Breast epithelium (tissue), 3 donors: Measurements from ENCODE around the gene CKS1B.

Source experiments
- CTCF ChIP-seq, 3 donors: fragments of 450-650 bp; IDR thresholded peaks; one replicate each; pipeline ENCODE4 v1.5.1; 2016 to 2017; ENCODE audit warnings: antibody characterized with exemption in 3 of 3, mild to moderate bottlenecking in 3 of 3, moderate library complexity in 3 of 3
- POLR2A ChIP-seq: fragments of 450-650 bp; IDR thresholded peaks from one replicate; pipeline ENCODE4 v1.6.1; 2016; ENCODE audit warnings: antibody characterized with exemption, mild to moderate bottlenecking, moderate library complexity
- POLR2AphosphoS5 ChIP-seq, 3 donors: sonication (generic); formaldehyde crosslinking; IDR thresholded peaks; one replicate each; pipeline ENCODE4 v1.6.1; 2017; ENCODE audit warnings: antibody characterized with exemption in 3 of 3

DNA sequence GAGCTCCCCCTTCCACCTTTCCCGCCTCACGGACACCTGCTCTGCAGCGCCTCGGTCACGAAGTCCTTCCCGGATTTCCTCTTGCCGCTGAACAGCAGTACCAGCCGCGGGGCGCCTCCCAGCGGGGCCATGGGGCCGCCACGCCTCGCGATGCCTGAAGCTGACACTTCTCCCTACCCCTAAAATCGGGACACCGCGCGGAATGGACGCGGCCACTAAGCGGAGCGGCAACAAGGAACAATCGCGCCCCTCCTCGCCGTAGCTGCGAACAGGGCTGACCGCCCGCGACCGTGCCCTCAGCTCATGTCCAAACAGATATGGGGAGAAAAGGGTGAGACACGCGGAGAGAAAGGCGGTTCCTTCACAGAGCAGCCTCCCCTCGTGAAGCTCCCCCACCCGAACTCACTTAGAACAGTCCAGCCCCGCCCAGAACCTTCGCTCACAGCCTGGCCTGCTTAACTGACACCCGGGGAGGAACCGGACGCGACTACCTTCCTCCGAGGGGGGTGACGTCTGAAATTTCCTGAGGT lies 37.9 kb upstream of the CKS1B start, which contains the start of gene PMVK:
- no peak for TF ChIP-seq POLR2A
- peak in 2 of 3 donors; percentile 10 to 25 for TF ChIP-seq CTCF (IDR thresholded peaks at IDR 0.05)
- peak; percentile 84 to 89 (median 85) for TF ChIP-seq POLR2AphosphoS5 (IDR thresholded peaks at IDR 0.05)
